Endothelial cell (in vitro differentiated cells): ENCODE data around the gene KIF2A. TPM values are rescaled to one million over a fixed set of nuclear protein-coding genes. Genes with fewer than 3 reads are reported as not detected.

Experiments used
- DNase-seq: peaks from one replicate; pipeline ENCODE4 v3.0.0; 2021; ENCODE audit warnings: low spot score
- H3K27ac Mint-ChIP-seq: one replicate; pipeline ENCODE4 v1.8.0; 2021; ENCODE audit warnings: mixed read lengths, inconsistent platforms; ENCODE audit not compliant: unreplicated experiment
- H3K27me3 Mint-ChIP-seq: one replicate; pipeline ENCODE4 v1.8.0; 2021; ENCODE audit warnings: mild to moderate bottlenecking, moderate library complexity, mixed read lengths, inconsistent platforms; ENCODE audit not compliant: unreplicated experiment
- H3K36me3 Mint-ChIP-seq: one replicate; pipeline ENCODE4 v1.8.0; 2021; ENCODE audit warnings: mild to moderate bottlenecking, low read depth, mixed read lengths, inconsistent platforms; ENCODE audit not compliant: unreplicated experiment
- H3K4me1 Mint-ChIP-seq: one replicate; pipeline ENCODE4 v1.8.0; 2021; ENCODE audit warnings: mild to moderate bottlenecking, mixed read lengths, inconsistent platforms; ENCODE audit not compliant: unreplicated experiment
- H3K4me3 Mint-ChIP-seq: one replicate; pipeline ENCODE4 v1.8.0; 2021; ENCODE audit warnings: mild to moderate bottlenecking, mixed read lengths, inconsistent platforms; ENCODE audit not compliant: unreplicated experiment
- H3K9me3 Mint-ChIP-seq: one replicate; pipeline ENCODE4 v1.8.0; 2021; ENCODE audit warnings: mixed read lengths, inconsistent platforms; ENCODE audit not compliant: unreplicated experiment
- total RNA-seq: library from RNA; stranded (reverse); fragmentation: NEBNext Ultra II Directional; extraction: Animal tissue kit (Norgen Biotek cat#: 25700); gene quantifications from one replicate; pipeline ENCODE4 v1.2.1, GENCODE V29; 2021; ENCODE audit not compliant: unreplicated experiment
- TF ChIP-seq, protein P1 (sequence below): fragments of 200-600 bp; sonication (generic); IDR thresholded peaks from one replicate; pipeline ENCODE4 v1.5.0; 2021; ENCODE audit warnings: antibody characterized with exemption; ENCODE audit not compliant: unreplicated experiment

The KIF2A gene
- total RNA-seq, 1 donor from 2014 or later = 56.8 TPM

DNA sequence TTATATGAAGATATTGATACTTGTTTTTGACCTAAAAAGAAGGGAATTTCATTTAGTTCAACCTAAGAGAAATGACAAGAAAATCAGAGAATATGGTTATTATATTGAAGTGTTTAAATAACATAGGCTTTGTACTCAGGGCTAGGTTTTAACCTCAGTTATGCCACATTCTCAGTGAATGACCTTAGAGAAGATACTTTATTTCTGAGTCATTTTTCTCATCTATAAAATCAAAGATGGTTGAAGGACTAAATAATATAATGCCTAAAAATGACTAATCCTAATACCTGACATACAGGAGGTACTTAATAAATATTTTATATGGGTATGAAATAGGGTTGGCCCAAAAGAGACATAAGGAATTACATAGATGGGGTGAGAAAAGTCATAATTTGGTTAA is 65.4 kb downstream of the KIF2A start:
- no peak for DNase-seq
- Mint-ChIP-seq H3K9me3 (no peaks in the 10 kb centered on the region), H3K27ac (no peak overlapping the region), H3K4me3 (no peak overlapping the region), H3K4me1 (peaks cover 3% of the 10 kb centered on the region), H3K36me3 (peaks cover 21% of the 10 kb centered on the region), H3K27me3 (no peaks in the 10 kb centered on the region)
- TF ChIP-seq, protein P1, sequence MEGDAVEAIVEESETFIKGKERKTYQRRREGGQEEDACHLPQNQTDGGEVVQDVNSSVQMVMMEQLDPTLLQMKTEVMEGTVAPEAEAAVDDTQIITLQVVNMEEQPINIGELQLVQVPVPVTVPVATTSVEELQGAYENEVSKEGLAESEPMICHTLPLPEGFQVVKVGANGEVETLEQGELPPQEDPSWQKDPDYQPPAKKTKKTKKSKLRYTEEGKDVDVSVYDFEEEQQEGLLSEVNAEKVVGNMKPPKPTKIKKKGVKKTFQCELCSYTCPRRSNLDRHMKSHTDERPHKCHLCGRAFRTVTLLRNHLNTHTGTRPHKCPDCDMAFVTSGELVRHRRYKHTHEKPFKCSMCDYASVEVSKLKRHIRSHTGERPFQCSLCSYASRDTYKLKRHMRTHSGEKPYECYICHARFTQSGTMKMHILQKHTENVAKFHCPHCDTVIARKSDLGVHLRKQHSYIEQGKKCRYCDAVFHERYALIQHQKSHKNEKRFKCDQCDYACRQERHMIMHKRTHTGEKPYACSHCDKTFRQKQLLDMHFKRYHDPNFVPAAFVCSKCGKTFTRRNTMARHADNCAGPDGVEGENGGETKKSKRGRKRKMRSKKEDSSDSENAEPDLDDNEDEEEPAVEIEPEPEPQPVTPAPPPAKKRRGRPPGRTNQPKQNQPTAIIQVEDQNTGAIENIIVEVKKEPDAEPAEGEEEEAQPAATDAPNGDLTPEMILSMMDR = no peak

DNA sequence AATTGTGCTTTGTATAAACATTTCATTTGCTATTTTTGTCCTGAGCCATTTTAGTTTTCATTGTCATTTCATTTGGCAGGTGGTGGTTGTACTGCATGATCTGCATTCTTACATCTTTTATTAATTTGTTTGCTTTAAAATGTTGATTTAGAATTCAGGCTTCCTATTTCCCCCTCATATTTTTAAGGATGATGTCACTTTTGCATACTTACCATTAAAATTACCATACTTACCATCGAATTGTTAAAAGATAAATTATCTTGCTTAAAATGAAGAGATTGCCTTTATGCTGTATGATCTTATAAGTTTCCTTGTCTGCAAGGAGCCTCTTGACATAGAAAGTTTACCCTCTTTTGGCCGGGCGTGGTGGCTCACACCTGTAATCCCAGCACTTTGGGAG is 66.6 kb downstream of the KIF2A start:
- H3K27me3 Mint-ChIP-seq = no peaks in the 10 kb centered on the region
- DNase-seq = no peak
- H3K4me3 Mint-ChIP-seq = no peak overlapping the region
- TF ChIP-seq, protein P1 = no peak
- H3K9me3 Mint-ChIP-seq = no peaks in the 10 kb centered on the region
- H3K36me3 Mint-ChIP-seq = peaks cover 16% of the 10 kb centered on the region
- no peak overlapping the region for H3K27ac Mint-ChIP-seq
- no peaks in the 10 kb centered on the region for H3K4me1 Mint-ChIP-seq

DNA sequence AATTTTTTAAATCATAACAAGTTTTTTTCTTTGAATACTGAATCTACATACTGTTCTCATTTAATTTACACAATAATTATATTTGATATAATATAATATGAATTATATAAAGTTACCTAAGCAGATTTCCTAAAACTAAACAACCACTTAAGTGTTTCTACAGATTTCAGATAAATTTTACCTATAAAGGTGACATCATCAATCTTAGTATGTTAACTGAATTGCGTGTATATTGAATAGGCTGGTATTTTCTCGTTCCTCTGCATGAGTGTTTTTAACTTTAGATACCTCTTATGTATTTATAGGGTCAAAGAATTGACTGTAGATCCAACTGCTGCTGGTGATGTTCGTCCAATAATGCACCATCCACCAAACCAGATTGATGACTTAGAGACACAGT is 67.4 kb downstream of the KIF2A start:
- no peaks in the 10 kb centered on the region for H3K9me3 Mint-ChIP-seq
- DNase-seq = no peak
- no peaks in the 10 kb centered on the region for H3K4me1 Mint-ChIP-seq
- TF ChIP-seq, protein P1 = no peak
- no peak overlapping the region for H3K4me3 Mint-ChIP-seq
- no peak overlapping the region for H3K27ac Mint-ChIP-seq
- H3K36me3 Mint-ChIP-seq = peaks cover 16% of the 10 kb centered on the region
- H3K27me3 Mint-ChIP-seq = no peaks in the 10 kb centered on the region

DNA sequence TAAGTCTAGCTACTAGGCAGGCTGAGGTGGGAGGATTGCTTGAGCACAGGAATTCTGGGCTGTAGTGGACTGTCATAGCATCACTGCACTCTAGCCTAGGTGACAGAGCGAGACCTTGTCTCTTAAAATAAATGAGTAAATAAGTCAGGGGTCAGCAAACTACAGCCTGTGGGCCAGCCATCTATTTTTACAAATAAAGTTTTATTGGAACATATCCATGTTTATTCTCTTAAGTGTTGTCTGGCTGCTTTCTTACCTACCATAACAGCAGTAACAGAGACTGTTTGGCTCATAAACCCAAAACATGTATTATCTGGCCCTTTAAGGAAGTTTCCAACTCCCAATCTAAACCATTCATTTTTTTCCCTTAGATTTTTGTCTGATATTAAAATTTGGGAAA is 68.1 kb downstream of the KIF2A start:
- no peaks in the 10 kb centered on the region for H3K9me3 Mint-ChIP-seq
- DNase-seq = no peak
- H3K27ac Mint-ChIP-seq = no peak overlapping the region
- peaks cover 16% of the 10 kb centered on the region for H3K36me3 Mint-ChIP-seq
- no peaks in the 10 kb centered on the region for H3K27me3 Mint-ChIP-seq
- no peaks in the 10 kb centered on the region for H3K4me1 Mint-ChIP-seq
- H3K4me3 Mint-ChIP-seq = no peak overlapping the region
- TF ChIP-seq, protein P1 = no peak

DNA sequence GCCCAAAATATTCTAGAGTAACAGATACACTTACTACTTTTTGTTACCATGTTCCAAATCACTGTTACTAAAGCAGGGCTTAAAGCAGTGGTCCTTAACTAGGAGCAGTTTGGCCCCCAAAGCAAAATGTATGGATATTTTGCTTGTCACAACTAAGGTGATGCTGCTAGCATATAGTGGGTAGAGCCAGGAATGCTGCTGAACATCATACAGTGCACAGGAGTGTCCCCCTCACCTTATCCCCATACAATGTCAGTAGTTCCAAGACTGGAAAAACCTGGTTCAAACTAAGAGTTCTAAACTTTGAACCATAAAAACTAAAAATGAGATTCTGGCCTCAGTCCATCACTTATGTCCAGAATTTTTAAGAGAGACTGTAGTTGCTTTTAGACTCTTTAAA is 69.6 kb downstream of the KIF2A start:
- Mint-ChIP-seq H3K27ac (no peak overlapping the region), H3K9me3 (no peaks in the 10 kb centered on the region), H3K36me3 (peaks cover 23% of the 10 kb centered on the region), H3K27me3 (no peaks in the 10 kb centered on the region), H3K4me1 (no peaks in the 10 kb centered on the region), H3K4me3 (no peak overlapping the region)
- DNase-seq = no peak
- TF ChIP-seq, protein P1 = no peak
